Gastrocnemius medialis (tissue), 4 donors: ENCODE measurements around the gene ETFB.

Experiments
- CTCF ChIP-seq, 5 experiments: fragments of 450-650 bp in 3 of 5; fragments of 200-600 bp in 2 of 5; sonication (generic) in 2 of 5; IDR thresholded peaks in 4 of 5; conservative IDR thresholded peaks in 1 of 5; 1 replicate in 4 of 5; 2 replicates in 1 of 5; pipeline ENCODE4 v1.5.1; 2016 to 2019; ENCODE audit warnings: antibody characterized with exemption in 5 of 5, mild to moderate bottlenecking in 3 of 5, moderate library complexity in 3 of 5
- POLR2A ChIP-seq, 2 donors: fragments of 450-650 bp; IDR thresholded peaks; one replicate each; pipeline ENCODE4 v1.6.1; 2017; ENCODE audit warnings: antibody characterized with exemption in 2 of 2, mild to moderate bottlenecking in 2 of 2, moderate library complexity in 2 of 2

GRCh38 chr19:51346742-51347141 is 19.4 kb downstream of the ETFB start:
- TF ChIP-seq CTCF (IDR thresholded peaks at IDR 0.05 in 4 of 5, conservative IDR thresholded peaks at IDR 0.05 in 1 of 5) = no peak
- TF ChIP-seq POLR2A (IDR thresholded peaks at IDR 0.05) = no peak
